ENCODE measurements around the gene NFIB.

Gene NFIB

GRCh38 chr9:14095277-14095676 is 218.7 kb downstream of the NFIB start:
- DNase-seq: no peak

GRCh38 chr9:14094491-14094890 is 219.4 kb downstream of the NFIB start:
- DNase-seq: no peak

GRCh38 chr9:14092344-14092743 is 221.6 kb downstream of the NFIB start:
- no peak for DNase-seq

GRCh38 chr9:14089051-14089803 is 224.7 kb downstream of the NFIB start:
- no peak for DNase-seq

GRCh38 chr9:14087576-14087975 is 226.4 kb downstream of the NFIB start:
- DNase-seq: no peak

- DNase-seq: no peak
Measured at GRCh38 chr9:14086495-14086894, 227.4 kb downstream of the NFIB start.

- no peak for DNase-seq
Measured at GRCh38 chr9:14085810-14086209, 228.1 kb downstream of the NFIB start.

GRCh38 chr9:14084867-14085266 is 229.1 kb downstream of the NFIB start:
- no peak for DNase-seq

- no peak for DNase-seq
Measured at GRCh38 chr9:14083366-14083765, 230.6 kb downstream of the NFIB start.

GRCh38 chr9:14082732-14083131 is 231.2 kb downstream of the NFIB start:
- DNase-seq: no peak

GRCh38 chr9:14081745-14082144 is 232.2 kb downstream of the NFIB start:
- DNase-seq: no peak

- no peak for DNase-seq
Measured at GRCh38 chr9:14080959-14081542, 232.9 kb downstream of the NFIB start.

GRCh38 chr9:14079440-14079839 is 234.5 kb downstream of the NFIB start:
- DNase-seq: no peak

- DNase-seq: no peak
Measured at GRCh38 chr9:14077672-14078071, 236.3 kb downstream of the NFIB start.

GRCh38 chr9:14075218-14075617 is 238.7 kb downstream of the NFIB start:
- no peak for DNase-seq

- no peak for DNase-seq
Measured at GRCh38 chr9:14072850-14073249, 241.1 kb downstream of the NFIB start.

GRCh38 chr9:14071484-14071883 is 242.5 kb downstream of the NFIB start:
- no peak for DNase-seq

- no peak for DNase-seq
Measured at GRCh38 chr9:14068690-14069089, 245.3 kb downstream of the NFIB start.

- DNase-seq: no peak
Measured at GRCh38 chr9:14066831-14067230, 247.1 kb downstream of the NFIB start.

- no peak for DNase-seq
Measured at GRCh38 chr9:14066032-14066431, 247.9 kb downstream of the NFIB start.

GRCh38 chr9:14064940-14065339 is 249.0 kb downstream of the NFIB start:
- DNase-seq: no peak

- DNase-seq: no peak
Measured at GRCh38 chr9:14063756-14064155, 250.2 kb downstream of the NFIB start.

- DNase-seq: peak; percentile 28
Measured at GRCh38 chr9:14062586-14063221, 251.2 kb downstream of the NFIB start.

GRCh38 chr9:14061936-14062585 is 251.9 kb downstream of the NFIB start:
- DNase-seq: no peak

Data from NCI-H1092 (cell line).